ENCODE data around the gene SRMS. TPM values are rescaled to one million over a fixed set of nuclear protein-coding genes. Genes with fewer than 3 reads are reported as not detected.

SRMS gene, protein sequence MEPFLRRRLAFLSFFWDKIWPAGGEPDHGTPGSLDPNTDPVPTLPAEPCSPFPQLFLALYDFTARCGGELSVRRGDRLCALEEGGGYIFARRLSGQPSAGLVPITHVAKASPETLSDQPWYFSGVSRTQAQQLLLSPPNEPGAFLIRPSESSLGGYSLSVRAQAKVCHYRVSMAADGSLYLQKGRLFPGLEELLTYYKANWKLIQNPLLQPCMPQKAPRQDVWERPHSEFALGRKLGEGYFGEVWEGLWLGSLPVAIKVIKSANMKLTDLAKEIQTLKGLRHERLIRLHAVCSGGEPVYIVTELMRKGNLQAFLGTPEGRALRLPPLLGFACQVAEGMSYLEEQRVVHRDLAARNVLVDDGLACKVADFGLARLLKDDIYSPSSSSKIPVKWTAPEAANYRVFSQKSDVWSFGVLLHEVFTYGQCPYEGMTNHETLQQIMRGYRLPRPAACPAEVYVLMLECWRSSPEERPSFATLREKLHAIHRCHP
- not detected for total RNA-seq

- DNase-seq (ENCODE audit: low read depth in 2 of 3, low spot score in 2 of 3): no peak
Measured at GRCh38 chr20:63547725-63548480, at the start of gene SRMS. SRMS (minus strand) TSS chr20:63547749; CDS start chr20:63547463, 286 bp downstream.

- DNase-seq (ENCODE audit: low read depth in 2 of 3, low spot score in 2 of 3): no peak
Measured at GRCh38 chr20:63596423-63596822, 48.9 kb upstream of the SRMS start.

- no peak for DNase-seq (ENCODE audit: low read depth in 2 of 3, low spot score in 2 of 3)
Measured at GRCh38 chr20:63595416-63596127, 48.0 kb upstream of the SRMS start.

DNA sequence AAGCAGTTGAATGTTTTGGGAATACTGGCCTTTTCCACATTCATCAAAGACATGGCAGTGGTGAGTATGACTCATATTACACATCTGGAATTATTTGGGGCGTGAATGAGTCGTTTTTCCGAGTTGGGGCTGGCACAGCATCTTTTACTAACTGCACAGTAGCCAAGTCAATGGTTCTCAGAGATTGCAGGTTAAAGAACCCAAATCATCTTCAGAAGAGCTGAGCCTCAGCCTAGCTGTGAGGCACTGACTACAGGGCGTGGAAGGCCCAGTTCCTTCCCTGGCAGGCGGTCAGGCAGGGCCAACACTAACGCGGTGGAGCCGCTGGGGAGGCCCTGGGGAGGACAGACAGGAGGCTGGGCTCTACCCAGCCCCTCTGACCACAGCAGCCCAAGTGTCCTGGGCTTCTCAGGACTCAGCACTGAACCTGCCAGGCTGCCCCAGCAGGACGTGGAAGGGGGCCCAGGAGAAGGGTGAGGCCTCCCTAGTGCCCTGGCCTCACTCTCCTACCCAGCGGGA lies 46.6 kb upstream of the SRMS start:
- DNase-seq (ENCODE audit: low read depth in 2 of 3, low spot score in 2 of 3): no peak

DNA sequence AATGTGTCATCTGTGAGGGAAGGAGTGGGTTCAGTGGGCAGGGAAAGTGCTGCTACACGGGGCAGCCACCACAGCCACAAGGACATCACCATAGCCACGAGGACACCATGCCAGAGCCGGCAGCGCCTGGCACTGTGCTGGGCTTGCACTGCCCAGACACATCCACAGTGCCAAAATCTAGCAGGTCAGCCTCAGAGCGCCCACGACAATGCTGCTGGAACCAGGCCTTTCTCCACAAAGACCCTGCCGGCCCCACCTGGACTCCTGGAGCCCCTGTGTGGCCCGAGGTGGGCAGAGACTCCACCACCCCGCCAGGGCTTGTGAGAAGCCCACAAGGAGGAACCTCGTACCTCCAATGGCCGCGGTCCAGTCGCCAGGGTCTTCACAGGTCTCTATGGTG lies 45.1 kb upstream of the SRMS start:
- DNase-seq (ENCODE audit: low read depth in 2 of 3, low spot score in 2 of 3): no peak

- no peak for DNase-seq (ENCODE audit: low read depth in 2 of 3, low spot score in 2 of 3)
Measured at GRCh38 chr20:63591786-63592355, 44.3 kb upstream of the SRMS start.

GRCh38 chr20:63591147-63591533 lies 43.6 kb upstream of the SRMS start:
- DNase-seq (ENCODE audit: low read depth in 2 of 3, low spot score in 2 of 3): no peak

- DNase-seq (ENCODE audit: low read depth in 2 of 3, low spot score in 2 of 3): no peak
Measured at GRCh38 chr20:63590218-63591146, 42.9 kb upstream of the SRMS start.

- no peak for DNase-seq (ENCODE audit: low read depth in 2 of 3, low spot score in 2 of 3)
Measured at GRCh38 chr20:63589261-63590217, 42.0 kb upstream of the SRMS start.

DNA sequence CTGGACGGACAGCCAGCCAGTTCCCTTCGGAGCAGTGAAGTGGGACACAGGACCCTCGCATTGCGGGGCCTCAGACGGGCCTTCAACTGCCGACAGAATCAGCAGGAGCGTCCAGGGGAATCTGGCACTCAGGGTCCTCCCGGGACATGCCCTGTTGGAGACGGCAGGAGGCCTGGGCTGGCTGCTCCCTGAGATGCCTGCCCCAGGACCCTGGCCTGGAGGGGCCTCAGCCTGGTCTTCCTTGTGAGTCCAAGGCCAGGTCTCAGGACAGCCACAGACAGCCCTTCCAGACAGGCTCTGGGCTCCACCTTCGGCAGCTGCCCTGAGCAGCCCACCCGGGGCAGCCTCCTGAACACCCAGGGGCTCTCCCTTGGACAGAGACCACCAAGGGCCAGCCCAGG lies 41.1 kb upstream of the SRMS start:
- DNase-seq (ENCODE audit: low read depth in 2 of 3, low spot score in 2 of 3): no peak

GRCh38 chr20:63587776-63588591 lies 40.4 kb upstream of the SRMS start:
- DNase-seq (ENCODE audit: low read depth in 2 of 3, low spot score in 2 of 3): peak in 2 of 3 donors; percentile 76 to 92

DNA sequence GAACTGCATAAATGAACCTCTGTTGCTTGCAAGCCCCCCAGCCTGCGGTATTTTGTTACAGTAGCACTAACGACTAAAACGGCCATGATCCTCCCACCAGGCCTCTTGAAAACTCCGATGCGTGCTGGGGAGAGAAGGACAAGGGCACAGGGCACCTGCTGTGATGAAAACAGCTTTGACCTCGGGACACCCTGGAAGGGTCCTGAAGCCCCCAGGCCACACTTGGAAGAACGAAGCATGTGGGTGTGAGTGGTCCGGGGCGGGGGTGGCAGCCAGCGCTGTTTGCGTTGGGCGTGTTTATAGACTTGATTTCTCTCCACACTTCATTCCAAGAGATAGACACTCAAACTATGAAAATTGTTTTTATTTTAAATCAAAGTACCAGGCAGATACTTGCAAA lies 39.7 kb upstream of the SRMS start:
- no peak for DNase-seq (ENCODE audit: low read depth in 2 of 3, low spot score in 2 of 3)

DNA sequence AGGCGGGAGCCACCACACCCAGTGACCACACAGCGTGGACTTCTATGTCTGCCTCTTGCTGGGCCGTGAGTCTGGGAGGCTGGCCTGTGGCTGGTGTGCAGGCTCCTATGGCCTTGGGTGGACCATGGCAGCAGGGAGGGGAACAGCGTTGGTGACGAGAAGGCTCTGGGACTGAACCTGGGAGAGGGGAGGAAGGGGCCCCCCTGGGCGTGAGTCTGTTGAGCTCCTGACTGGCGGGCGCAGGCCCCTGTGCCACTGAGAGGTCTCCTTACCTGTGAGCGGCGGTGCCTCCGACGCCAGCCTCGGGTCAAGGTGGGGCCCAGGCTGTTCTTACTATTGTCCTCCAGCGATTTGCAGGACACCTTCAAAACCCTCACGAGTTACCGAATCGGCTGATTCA lies 39.2 kb upstream of the SRMS start:
- no peak for DNase-seq (ENCODE audit: low read depth in 2 of 3, low spot score in 2 of 3)

- DNase-seq (ENCODE audit: low read depth in 2 of 3, low spot score in 2 of 3): no peak
Measured at GRCh38 chr20:63585616-63586565, 38.3 kb upstream of the SRMS start.

DNA sequence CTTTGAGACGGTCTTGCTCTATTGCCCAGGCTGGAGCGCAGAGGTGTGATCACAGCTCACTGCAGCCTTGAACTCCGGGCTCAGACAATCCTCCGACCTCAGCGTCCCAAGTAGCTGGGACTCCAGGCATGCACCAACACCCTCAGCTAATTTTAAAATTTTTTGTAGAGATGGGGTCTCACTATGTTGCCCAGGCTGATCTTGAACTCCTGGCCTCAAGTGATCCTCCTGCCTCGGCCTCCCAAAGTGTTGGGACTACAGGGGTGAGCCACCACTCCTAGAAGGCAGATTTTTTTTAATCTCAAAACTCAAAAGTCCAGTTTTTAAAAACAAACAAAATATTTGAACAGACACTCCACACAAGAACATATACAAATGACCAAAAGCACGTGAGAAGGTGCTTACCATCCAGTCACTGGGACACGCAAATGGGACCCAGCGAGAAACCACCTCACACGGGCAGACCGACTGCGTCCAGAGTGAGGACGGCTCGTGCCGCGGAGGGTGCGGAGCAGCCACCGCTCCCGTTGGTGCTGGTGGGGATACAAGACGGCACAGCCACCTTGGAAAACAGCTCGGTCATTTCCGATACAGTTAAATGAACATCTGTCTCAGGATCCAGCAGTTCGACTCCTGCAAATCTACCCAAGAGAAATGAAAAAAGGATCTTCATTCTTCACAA lies 35.0 kb upstream of the SRMS start:
- no peak for DNase-seq (ENCODE audit: low read depth in 2 of 3, low spot score in 2 of 3)
